Measurements from ENCODE around the gene HACD3. TPM values are rescaled to one million over a fixed set of nuclear protein-coding genes. Genes with fewer than 3 reads are reported as not detected.

HACD3 gene
- polyA plus RNA-seq, 1 donor (not counting 4 experiments of a cell fraction or from before 2014, with no cell fraction given) = 78.8 TPM

DNA sequence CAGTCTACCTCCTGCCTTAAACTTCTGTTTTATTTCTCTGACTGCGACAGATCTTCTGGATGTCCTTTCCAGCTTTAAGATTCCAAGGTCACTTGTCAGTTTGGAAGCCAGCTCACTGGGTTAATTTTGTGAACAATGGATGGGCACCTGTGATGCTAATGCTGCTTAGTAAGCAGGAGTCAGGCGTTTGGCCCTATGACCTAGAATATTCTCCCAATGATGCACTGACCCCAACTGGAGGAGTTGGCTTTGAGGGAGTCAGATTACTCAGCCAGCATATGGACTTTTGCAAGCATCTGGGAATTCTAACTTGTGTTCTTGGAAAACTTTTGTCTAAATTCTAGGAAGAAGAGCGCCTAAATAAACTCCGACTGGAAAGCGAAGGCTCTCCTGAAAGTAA, 28.1 kb downstream of the HACD3 start:
- FAIRE-seq = no peak
- H3K9ac ChIP-seq (ENCODE audit: control insufficient read depth, extremely low read depth, insufficient read depth, low read length) = no peak overlapping the region
- H3K9me1 ChIP-seq (ENCODE audit: control insufficient read depth, extremely low read depth, insufficient read depth, low read length) = no peaks in the 10 kb centered on the region
- DNase-seq (ENCODE audit: low read depth, low spot score) = no peak
- peaks cover 16 to 20% of the 10 kb centered on the region in 2 experiments for H3K36me3 ChIP-seq (ENCODE audit: control insufficient read depth in 2 of 2, extremely low read depth in 1 of 2, insufficient read depth in 2 of 2, low read length in 2 of 2)
- TF ChIP-seq EZH2 (IDR thresholded peaks at IDR 0.05; ENCODE audit: low read length) = no peak
- TF ChIP-seq, protein P1, sequence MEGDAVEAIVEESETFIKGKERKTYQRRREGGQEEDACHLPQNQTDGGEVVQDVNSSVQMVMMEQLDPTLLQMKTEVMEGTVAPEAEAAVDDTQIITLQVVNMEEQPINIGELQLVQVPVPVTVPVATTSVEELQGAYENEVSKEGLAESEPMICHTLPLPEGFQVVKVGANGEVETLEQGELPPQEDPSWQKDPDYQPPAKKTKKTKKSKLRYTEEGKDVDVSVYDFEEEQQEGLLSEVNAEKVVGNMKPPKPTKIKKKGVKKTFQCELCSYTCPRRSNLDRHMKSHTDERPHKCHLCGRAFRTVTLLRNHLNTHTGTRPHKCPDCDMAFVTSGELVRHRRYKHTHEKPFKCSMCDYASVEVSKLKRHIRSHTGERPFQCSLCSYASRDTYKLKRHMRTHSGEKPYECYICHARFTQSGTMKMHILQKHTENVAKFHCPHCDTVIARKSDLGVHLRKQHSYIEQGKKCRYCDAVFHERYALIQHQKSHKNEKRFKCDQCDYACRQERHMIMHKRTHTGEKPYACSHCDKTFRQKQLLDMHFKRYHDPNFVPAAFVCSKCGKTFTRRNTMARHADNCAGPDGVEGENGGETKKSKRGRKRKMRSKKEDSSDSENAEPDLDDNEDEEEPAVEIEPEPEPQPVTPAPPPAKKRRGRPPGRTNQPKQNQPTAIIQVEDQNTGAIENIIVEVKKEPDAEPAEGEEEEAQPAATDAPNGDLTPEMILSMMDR (optimal IDR thresholded peaks at IDR 0.05 in 1 of 3, IDR thresholded peaks at IDR 0.05 in 1 of 3, conservative IDR thresholded peaks at IDR 0.05 in 1 of 3; ENCODE audit: extremely low read depth in 1 of 3, insufficient read depth in 2 of 3, low read length in 3 of 3) = no peak
- no peaks in the 10 kb centered on the region for H3K4me1 ChIP-seq (ENCODE audit: control insufficient read depth, extremely low read depth, insufficient read depth, low read length)
- H3K9me3 ChIP-seq (ENCODE audit: control insufficient read depth, low read depth, low read length) = no peaks in the 10 kb centered on the region
- H3K27ac ChIP-seq (ENCODE audit: control insufficient read depth, insufficient read depth, low read length) = no peak overlapping the region
- H3K4me2 ChIP-seq (ENCODE audit: control insufficient read depth, extremely low read depth, insufficient read depth, low read depth, low read length) = no peak overlapping the region
- H3K27me3 ChIP-seq (ENCODE audit: control insufficient read depth, extremely low read depth, insufficient read depth, low read length) = no peaks in the 10 kb centered on the region
- H4K20me1 ChIP-seq (ENCODE audit: control insufficient read depth, extremely low read depth, insufficient read depth, low read length) = no peaks in the 10 kb centered on the region
- H3K4me3 ChIP-seq (ENCODE audit: control insufficient read depth in 2 of 3, extremely low read depth in 1 of 3, insufficient read depth in 2 of 3, low read depth in 1 of 3, low read length in 3 of 3) = no peak overlapping the region
- no peak overlapping the region for H2AFZ ChIP-seq (ENCODE audit: control insufficient read depth, low read length)
- dilution Hi-C loops (cut with MboI; ENCODE audit: extremely low pct_ligation_motif_present, low sequenced_read_pairs) = no loop called here
- peaks cover 2% of the 10 kb centered on the region for H3K79me2 ChIP-seq (ENCODE audit: control insufficient read depth, insufficient read depth, low read length)

DNA sequence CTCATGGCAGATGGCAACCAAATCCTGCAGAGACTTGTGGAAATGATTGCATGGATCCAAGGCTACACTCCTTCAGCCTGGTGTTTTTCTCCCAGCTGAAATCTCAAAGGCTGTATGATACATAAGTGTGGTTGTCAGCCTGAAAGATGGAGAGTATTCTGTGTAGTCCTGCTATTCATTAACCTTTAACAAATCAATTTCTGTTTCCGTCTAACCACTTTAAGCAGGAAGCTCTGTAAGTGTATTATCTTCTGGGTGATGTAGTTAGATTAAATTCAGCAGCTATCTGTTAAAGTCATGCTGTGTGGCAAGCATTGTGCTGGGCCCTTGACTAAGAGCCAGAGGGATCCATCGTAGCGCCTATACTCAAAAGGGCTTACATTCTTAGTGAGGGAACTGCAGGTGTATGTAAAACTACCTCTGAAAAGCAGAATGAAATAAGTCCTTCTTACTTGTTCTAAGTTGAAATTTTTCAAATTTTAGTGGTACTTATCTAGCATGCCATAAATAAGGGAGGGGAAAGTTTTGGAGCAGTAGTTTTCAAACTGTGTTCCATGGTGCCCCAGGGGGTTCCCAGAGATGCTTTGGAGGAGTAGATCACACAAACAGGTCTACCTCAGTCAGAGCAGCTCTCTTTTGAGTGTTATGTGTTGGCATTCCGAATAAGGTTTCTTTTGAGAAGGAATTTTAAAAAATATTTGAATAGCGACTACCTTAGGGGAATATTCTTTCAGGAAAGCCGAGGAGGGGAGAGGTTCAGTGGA, 28.9 kb downstream of the HACD3 start:
- DNase-seq (ENCODE audit: low read depth, low spot score) (no peak), FAIRE-seq (no peak)
- Histone ChIP-seq H3K9me3 (ENCODE audit: control insufficient read depth, low read depth, low read length) (no peaks in the 10 kb centered on the region), H3K79me2 (ENCODE audit: control insufficient read depth, insufficient read depth, low read length) (no peaks in the 10 kb centered on the region), H3K9ac (ENCODE audit: control insufficient read depth, extremely low read depth, insufficient read depth, low read length) (no peak overlapping the region), H4K20me1 (ENCODE audit: control insufficient read depth, extremely low read depth, insufficient read depth, low read length) (no peaks in the 10 kb centered on the region), H3K4me2 (ENCODE audit: control insufficient read depth, extremely low read depth, insufficient read depth, low read depth, low read length) (no peak overlapping the region), H2AFZ (ENCODE audit: control insufficient read depth, low read length) (no peak overlapping the region), H3K4me1 (ENCODE audit: control insufficient read depth, extremely low read depth, insufficient read depth, low read length) (no peaks in the 10 kb centered on the region), H3K36me3 (ENCODE audit: control insufficient read depth in 2 of 2, extremely low read depth in 1 of 2, insufficient read depth in 2 of 2, low read length in 2 of 2) (peaks cover 16% of the 10 kb centered on the region in 2 experiments), H3K4me3 (ENCODE audit: control insufficient read depth in 2 of 3, extremely low read depth in 1 of 3, insufficient read depth in 2 of 3, low read depth in 1 of 3, low read length in 3 of 3) (no peak overlapping the region), H3K27ac (ENCODE audit: control insufficient read depth, insufficient read depth, low read length) (no peak overlapping the region), H3K27me3 (ENCODE audit: control insufficient read depth, extremely low read depth, insufficient read depth, low read length) (no peaks in the 10 kb centered on the region), H3K9me1 (ENCODE audit: control insufficient read depth, extremely low read depth, insufficient read depth, low read length) (no peaks in the 10 kb centered on the region)
- TF ChIP-seq, protein P1 (optimal IDR thresholded peaks at IDR 0.05 in 1 of 3, IDR thresholded peaks at IDR 0.05 in 1 of 3, conservative IDR thresholded peaks at IDR 0.05 in 1 of 3; ENCODE audit: extremely low read depth in 1 of 3, insufficient read depth in 2 of 3, low read length in 3 of 3) = no peak
- no peak for TF ChIP-seq EZH2 (IDR thresholded peaks at IDR 0.05; ENCODE audit: low read length)
- dilution Hi-C loops (cut with MboI; ENCODE audit: extremely low pct_ligation_motif_present, low sequenced_read_pairs) = no loop called here

All from keratinocyte (primary cell).